GM18519 (cell line): Measurements from ENCODE around the gene TMEM30B.
"Not testable (repeated sequence)": the region's sequence is repeated elsewhere in the genome, so short reads cannot be mapped to it uniquely, and the experiment has no call there.

Source experiments
- ATAC-seq: cut with Tn5 transposase; IDR thresholded peaks from one replicate; pipeline ENCODE4 v1.9.1; 2021; ENCODE audit warnings: mild to moderate bottlenecking, moderate library complexity; ENCODE audit not compliant: unreplicated experiment, low FRiP score

TMEM30B gene

GRCh38 chr14:61244009-61244408, 37.1 kb downstream of the TMEM30B start:
- ATAC-seq = no peak

DNA sequence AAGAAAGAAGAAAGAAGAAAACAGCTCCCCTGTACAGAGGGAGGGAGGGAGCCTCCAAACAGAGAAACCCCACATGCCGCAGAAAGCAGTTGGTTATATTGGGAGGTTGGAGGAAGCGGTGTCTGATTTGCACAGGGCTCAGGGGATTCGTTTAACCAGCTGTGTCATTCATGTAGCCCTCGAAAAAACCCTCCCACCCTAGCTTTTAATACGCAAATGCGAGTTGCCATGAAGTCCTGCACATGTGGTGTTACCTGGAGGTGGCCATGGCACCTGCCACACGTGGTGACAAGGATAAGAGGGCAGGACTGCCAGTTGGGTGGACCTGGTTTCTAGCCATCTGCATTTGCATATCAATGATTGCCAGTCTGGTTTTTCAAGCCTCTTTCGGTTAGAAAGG, 40.9 kb downstream of the TMEM30B start:
- no peak for ATAC-seq

- not testable (repeated sequence) for ATAC-seq
Measured at GRCh38 chr14:61239285-61239684, 41.9 kb downstream of the TMEM30B start.

DNA sequence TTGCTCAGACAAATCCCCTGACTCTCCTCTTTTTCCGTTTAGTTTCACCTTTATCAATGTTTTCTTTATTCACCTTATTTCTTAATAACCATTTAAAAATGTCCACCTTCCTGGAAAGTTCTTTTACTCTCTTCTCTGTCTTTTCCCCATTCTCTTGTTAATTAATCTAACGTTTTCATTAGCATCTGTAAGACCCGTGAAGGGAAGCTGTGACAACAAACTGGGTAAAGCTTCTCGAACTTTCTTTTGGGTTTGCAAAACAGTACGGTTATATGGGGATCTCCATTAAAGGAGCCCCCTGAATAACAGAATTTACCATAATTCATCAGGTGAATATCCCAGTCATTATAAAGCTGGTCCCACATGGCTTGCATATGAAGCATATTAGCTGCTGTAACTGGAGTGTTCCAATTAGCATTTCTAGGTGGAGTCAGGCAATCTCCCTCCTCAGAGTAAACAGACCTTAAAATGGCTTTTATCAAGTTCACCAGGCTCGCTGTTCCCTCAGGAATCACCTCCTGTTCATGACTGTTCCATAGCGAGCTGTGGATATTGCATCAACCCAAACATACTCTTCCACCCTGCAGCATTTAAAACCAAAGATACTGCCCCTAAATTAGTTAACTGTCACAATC, 42.4 kb downstream of the TMEM30B start:
- ATAC-seq = no peak

DNA sequence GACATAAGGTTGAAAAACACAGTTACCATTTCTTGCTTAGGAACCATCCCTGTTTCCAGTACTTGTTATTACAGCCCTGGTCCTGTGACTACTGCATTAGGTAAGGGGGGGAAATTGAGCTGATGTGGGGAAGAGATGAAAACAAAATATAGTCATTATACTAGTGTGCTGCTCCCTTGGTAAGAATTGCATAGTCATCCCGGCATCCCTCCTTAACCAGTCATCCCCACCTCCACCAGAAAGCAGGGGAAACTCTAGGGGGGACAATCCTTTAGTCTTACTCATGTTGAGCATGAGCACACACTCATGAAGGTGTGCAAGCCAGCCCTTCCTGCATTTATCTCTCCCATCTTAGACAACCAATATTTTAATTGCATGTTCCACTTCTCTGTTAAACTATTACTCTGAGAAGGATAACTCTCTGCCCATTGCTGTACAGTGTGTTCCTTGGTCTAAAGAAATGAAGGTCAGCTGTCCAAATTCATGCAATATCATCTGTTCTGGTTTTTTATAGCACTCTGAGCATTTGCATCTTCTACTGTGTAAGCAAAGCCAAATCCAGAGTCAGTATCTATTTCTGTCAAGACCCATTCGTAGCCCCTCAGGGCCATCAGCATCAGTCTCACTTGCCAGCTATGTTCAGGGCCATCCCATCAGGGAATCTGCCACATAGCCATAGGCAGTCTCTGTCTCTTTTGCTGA, 46.8 kb downstream of the TMEM30B start:
- no peak for ATAC-seq

- ATAC-seq = no peak
Measured at GRCh38 chr14:61233436-61233956, 47.6 kb downstream of the TMEM30B start.

DNA sequence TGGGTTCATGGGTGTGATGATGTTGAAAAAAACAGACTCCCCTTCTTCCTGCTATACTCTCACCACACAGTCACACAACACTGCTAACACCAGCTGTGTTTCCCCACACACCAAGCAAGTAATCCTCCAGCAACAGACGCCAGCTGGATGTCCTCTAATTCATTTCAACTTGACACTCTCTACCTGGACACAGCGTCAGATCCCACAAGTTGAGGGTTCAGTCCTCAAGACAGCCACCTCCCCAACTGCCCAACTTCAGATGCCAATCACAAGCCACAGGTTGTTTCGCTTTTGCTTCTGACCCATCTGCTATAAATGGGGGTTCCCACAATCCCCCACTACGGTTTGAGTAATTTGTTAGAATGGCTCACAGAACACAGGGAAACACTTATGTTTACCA, 49.3 kb downstream of the TMEM30B start:
- no peak for ATAC-seq

DNA sequence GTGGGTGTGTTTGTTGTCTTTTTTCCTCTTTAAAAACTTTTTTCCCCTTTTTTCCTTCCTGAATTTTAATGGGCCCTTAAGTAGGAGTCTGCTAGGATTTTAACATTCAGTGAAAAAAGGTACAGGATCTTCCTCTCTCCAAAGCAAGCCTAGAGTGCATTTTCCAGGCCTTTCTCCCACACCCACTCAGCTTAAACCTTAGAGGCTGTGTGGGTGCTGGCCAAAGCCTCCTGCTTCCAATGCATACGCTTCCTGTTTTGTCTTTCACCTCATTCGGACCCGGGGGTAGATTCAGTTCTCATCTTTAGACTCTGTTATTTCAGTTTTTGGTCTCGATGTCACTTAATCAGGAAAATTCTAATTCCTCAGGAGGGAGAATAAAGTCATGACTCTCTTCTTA, 51.2 kb downstream of the TMEM30B start:
- no peak for ATAC-seq

DNA sequence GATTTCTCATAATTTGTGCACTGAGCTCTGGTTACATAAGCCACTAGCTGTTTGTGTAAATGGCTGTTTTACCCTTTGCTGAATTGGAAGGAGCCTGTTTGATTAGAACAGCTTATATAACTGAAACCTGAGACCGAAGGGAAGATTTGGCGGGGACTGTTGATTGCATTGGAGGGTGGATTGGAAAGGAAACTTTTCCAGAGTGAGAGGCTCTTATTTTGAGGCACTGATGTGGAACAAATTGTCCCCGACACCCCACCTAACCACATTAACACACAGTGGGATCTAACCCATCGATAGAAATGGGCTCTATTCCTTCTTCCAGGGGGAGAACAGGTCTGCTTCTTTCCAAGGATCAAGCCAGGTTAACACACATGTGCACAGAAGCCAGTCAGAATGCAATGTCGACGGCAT, 51.7 kb downstream of the TMEM30B start:
- ATAC-seq = no peak

GRCh38 chr14:61227884-61228591, 53.1 kb downstream of the TMEM30B start:
- ATAC-seq = no peak
